DOHH2 (cell line): ENCODE measurements around the gene C4orf17.

Experiments used
- H3F3A ChIP-seq: fragments of 200-600 bp; sonication (generic), shearing (Covaris generic); 2 replicates; pipeline ENCODE4 v1.6.0; 2016; ENCODE audit warnings: antibody characterized with exemption, mild to moderate bottlenecking; ENCODE audit not compliant: control insufficient read depth, insufficient read depth
- H3K27ac ChIP-seq: fragments of 200-600 bp; sonication (generic); 2 replicates; pipeline ENCODE4 v1.5.1; 2014; ENCODE audit warnings: low read depth, mild to moderate bottlenecking, low read length, moderate library complexity
- H3K27me3 ChIP-seq: fragments of 200-600 bp; sonication (generic); 2 replicates; pipeline ENCODE4 v1.6.1; 2014; ENCODE audit warnings: mild to moderate bottlenecking, low read length, mixed read lengths; ENCODE audit not compliant: control insufficient read depth
- H3K36me3 ChIP-seq: fragments of 200-600 bp; sonication (generic); 2 replicates; pipeline ENCODE4 v1.6.1; 2014; ENCODE audit warnings: mild to moderate bottlenecking, low read length, moderate library complexity, mixed read lengths; ENCODE audit not compliant: control insufficient read depth
- H3K4me1 ChIP-seq: fragments of 200-600 bp; sonication (generic); 2 replicates; pipeline ENCODE4 v1.6.1; 2014; ENCODE audit warnings: mild to moderate bottlenecking, low read length, mixed read lengths; ENCODE audit not compliant: control insufficient read depth
- H3K4me2 ChIP-seq: fragments of 200-600 bp; sonication (generic); 2 replicates; pipeline ENCODE4 v1.6.0; 2014; ENCODE audit warnings: mild to moderate bottlenecking, low read length, moderate library complexity
- H3K4me3 ChIP-seq: fragments of 200-600 bp; sonication (generic); 2 replicates; pipeline ENCODE4 v1.5.1; 2014; ENCODE audit warnings: mild to moderate bottlenecking, low read length, mixed read lengths
- H3K79me2 ChIP-seq: fragments of 200-600 bp; sonication (generic); 2 replicates; pipeline ENCODE4 v1.6.1; 2014; ENCODE audit warnings: mild to moderate bottlenecking, low read length, mixed read lengths; ENCODE audit not compliant: control insufficient read depth
- H3K9me2 ChIP-seq: fragments of 200-600 bp; sonication (generic); replicated peaks from 2 replicates; pipeline ENCODE4 v1.6.1; 2014; ENCODE audit warnings: mild to moderate bottlenecking, low read length, mixed read lengths; ENCODE audit not compliant: control insufficient read depth
- H3K9me3 ChIP-seq: fragments of 200-600 bp; sonication (generic); 2 replicates; pipeline ENCODE4 v1.6.1; 2014; ENCODE audit warnings: antibody characterized with exemption, low read length, mixed read lengths; ENCODE audit not compliant: control insufficient read depth, insufficient read depth
- H4K20me1 ChIP-seq: fragments of 200-600 bp; sonication (generic); 2 replicates; pipeline ENCODE4 v1.6.0; 2014; ENCODE audit warnings: low read depth, mild to moderate bottlenecking, antibody characterized with exemption, low read length, moderate library complexity; ENCODE audit not compliant: control insufficient read depth, insufficient read depth
- CTCF ChIP-seq: fragments of 200-600 bp; sonication (generic); IDR thresholded peaks from one replicate; pipeline ENCODE4 v1.5.1; 2014; ENCODE audit warnings: antibody characterized with exemption, mild to moderate bottlenecking, low read depth, low read length; ENCODE audit not compliant: poor library complexity, severe bottlenecking
- EZH2phosphoT487 ChIP-seq: fragments of 200-600 bp; sonication (generic); IDR thresholded peaks from 2 replicates; pipeline ENCODE4 v1.6.1; 2017; ENCODE audit warnings: borderline replicate concordance, mild to moderate bottlenecking, antibody characterized with exemption, low read length, moderate library complexity, mixed read lengths

The C4orf17 gene

GRCh38 chr4:99490286-99490685 lies 20.5 kb upstream of the C4orf17 start:
- Histone ChIP-seq H3K27ac (no peak overlapping the region), H3K36me3 (no peaks in the 10 kb centered on the region), H3K27me3 (no peaks in the 10 kb centered on the region), H3K4me1 (no peaks in the 10 kb centered on the region), H3K79me2 (no peaks in the 10 kb centered on the region), H3F3A (no peaks in the 10 kb centered on the region), H3K9me2 (no peaks in the 10 kb centered on the region), H4K20me1 (no peaks in the 10 kb centered on the region), H3K4me2 (no peak overlapping the region), H3K4me3 (no peak overlapping the region), H3K9me3 (peaks cover 6% of the 10 kb centered on the region; the same call in 1 of the 2 replicates)
- TF ChIP-seq EZH2phosphoT487 = no peak
- TF ChIP-seq CTCF = no peak

GRCh38 chr4:99504804-99505502 lies 5.9 kb upstream of the C4orf17 start:
- H3K9me2 ChIP-seq = no peaks in the 10 kb centered on the region
- no peaks in the 10 kb centered on the region for H3K4me1 ChIP-seq
- TF ChIP-seq CTCF (no peak), EZH2phosphoT487 (no peak)
- no peaks in the 10 kb centered on the region for H3K79me2 ChIP-seq
- H3K27me3 ChIP-seq = no peaks in the 10 kb centered on the region; the same call in 1 of the 2 replicates
- H4K20me1 ChIP-seq = no peaks in the 10 kb centered on the region
- no peaks in the 10 kb centered on the region for H3F3A ChIP-seq
- H3K9me3 ChIP-seq = no peaks in the 10 kb centered on the region
- no peaks in the 10 kb centered on the region for H3K36me3 ChIP-seq
- H3K4me3 ChIP-seq = no peak overlapping the region
- H3K4me2 ChIP-seq = no peak overlapping the region
- H3K27ac ChIP-seq = no peak overlapping the region

- TF ChIP-seq CTCF (no peak), EZH2phosphoT487 (no peak)
- Histone ChIP-seq H3K9me2 (no peaks in the 10 kb centered on the region), H3K79me2 (no peaks in the 10 kb centered on the region), H3K27me3 (no peaks in the 10 kb centered on the region; the same call in 1 of the 2 replicates), H3K4me3 (no peak overlapping the region), H3K4me1 (no peaks in the 10 kb centered on the region), H3K4me2 (no peak overlapping the region), H3K9me3 (no peaks in the 10 kb centered on the region), H3F3A (no peaks in the 10 kb centered on the region), H3K27ac (no peak overlapping the region), H4K20me1 (no peaks in the 10 kb centered on the region), H3K36me3 (no peaks in the 10 kb centered on the region)
These were observed 4.0 kb upstream of the C4orf17 start for GRCh38 chr4:99506781-99507180.
